IPS-18c (cell line): Measurements from ENCODE around the gene DUSP12.

Experiments
- H3K4me3 ChIP-seq: 2 replicates; pipeline ENCODE4 v1.7.0; 2013; ENCODE audit warnings: low read depth, mild to moderate bottlenecking, low read length, moderate library complexity; ENCODE audit not compliant: insufficient read depth
- H3K9me3 ChIP-seq: one replicate; pipeline ENCODE4 v1.6.1; 2013; ENCODE audit warnings: mild to moderate bottlenecking, low read length, moderate library complexity; ENCODE audit not compliant: control insufficient read depth, insufficient read depth

Gene DUSP12

DNA sequence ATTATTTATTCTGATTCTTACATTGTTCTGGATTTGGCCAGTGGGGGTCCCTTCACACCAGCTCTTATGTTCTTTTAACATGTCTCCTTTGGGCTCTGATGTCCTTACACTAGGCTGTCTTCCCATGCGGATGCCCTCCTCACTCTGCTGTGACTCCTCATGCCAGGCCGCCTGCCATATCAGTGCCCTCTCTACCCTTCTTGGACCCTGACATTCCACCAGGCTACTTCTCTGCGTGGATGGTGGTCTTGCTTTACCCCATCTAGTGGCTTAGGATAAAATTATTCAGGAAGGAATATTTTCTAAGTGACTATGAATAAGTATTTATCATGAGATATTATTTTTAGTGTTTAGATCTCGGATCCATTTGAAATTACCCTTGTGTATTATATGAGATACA is 37.8 kb downstream of the DUSP12 start:
- H3K9me3 ChIP-seq: no peaks in the 10 kb centered on the region
- H3K4me3 ChIP-seq: no peak overlapping the region

DNA sequence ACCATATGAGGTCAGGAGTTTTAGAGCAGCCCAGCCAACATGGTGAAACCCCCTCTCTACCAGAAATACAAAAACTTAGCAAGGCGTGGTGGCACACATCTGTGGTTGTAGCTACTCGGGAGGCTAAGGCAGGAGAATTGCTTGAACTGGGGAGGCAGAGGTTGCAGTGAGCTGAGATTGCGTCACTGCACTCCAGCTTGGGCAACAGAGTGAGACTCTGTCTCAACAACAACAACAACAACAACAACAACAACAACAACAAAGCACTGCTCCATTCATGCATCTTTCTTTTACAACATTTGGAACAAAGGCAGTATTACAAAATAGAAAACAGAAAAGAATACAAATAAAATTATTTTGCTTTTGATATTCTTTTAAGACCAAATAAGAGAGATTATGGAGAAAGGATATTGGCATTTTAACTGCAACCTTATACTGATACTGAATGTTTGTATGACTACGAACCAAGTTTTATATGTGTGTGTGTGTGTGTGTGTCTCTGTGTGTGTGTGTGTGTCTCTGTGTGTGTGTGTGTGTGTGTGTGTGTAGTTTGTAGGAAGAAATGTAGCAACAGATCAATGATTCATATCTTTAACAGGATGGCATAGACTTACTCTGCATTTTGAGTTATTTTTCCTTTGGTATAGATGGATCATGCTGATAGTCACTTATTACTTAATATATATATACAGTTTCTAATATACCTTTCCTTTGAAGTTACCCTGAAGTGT is 41.2 kb downstream of the DUSP12 start:
- H3K9me3 ChIP-seq: no peaks in the 10 kb centered on the region
- no peak overlapping the region for H3K4me3 ChIP-seq

DNA sequence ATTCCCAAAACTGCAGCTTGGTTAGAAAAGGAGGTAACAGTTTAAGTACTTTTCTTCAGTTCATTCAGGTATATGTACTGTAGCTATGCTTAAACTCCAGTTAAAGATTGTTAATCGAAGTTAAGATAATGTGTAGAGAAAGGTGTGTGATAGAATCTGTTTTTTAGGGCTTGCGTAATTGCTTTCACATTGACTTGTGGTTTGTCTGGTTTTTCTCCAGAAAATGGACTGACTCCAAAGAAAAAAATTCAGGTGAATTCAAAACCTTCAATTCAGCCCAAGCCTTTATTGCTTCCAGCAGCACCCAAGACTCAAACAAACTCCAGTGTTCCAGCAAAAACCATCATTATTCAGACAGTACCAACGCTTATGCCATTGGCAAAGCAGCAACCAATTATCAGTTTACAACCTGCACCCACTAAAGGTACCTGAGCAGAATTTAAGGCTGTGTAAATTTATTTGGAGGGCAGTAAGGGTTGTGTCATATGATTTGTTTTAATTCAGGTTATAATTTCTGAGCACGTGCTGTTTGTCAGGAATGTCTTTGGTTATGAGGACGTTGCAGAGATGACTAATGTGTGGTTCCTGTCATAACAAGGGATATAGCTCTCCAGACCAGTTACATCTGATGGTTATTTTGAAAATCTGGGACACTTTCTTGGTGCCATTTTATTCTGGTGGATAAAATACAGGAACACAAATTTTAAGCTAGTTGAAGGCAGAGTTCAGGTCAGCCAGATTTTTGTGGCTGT is 42.5 kb downstream of the DUSP12 start:
- no peak overlapping the region for H3K4me3 ChIP-seq
- H3K9me3 ChIP-seq: no peaks in the 10 kb centered on the region

DNA sequence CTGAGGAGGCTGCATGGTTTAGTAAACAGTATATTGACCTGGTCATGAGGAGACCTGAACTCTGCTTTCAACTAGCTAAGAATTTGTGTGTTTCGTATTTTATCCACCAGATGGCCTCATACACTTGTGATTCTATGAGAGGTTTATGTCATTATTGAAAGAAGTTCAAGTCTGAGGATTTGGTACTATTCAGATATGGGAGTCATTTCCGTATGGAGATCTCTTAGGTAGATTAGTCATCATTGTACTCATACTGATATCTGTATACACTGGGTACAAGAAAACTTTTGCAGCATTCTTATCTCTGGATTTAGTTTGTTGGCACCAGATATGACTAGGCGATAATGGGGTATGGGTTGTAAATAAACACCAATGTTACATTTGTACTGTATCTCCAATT is 43.2 kb downstream of the DUSP12 start:
- Histone ChIP-seq H3K4me3 (no peak overlapping the region), H3K9me3 (no peaks in the 10 kb centered on the region)

DNA sequence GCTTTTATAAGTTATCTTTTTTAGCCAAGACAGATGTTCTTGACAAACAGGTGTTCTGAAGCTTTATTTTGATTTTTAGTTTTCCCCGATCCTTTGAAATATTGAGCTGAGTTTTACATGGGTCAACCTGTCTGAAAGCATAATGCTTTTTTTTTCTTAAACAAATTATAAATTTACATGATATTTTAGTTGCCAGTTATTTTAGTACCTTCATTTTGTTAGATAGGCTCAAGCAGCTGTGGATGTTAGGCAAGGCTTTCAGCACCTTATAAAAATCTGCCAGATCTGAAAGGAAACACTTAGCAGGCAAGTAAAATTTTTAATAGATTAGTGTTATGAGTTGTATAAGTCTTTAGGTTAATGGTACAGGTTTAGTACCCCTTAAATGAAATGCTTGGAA is 50.2 kb downstream of the DUSP12 start:
- no peak overlapping the region for H3K4me3 ChIP-seq
- no peaks in the 10 kb centered on the region for H3K9me3 ChIP-seq

DNA sequence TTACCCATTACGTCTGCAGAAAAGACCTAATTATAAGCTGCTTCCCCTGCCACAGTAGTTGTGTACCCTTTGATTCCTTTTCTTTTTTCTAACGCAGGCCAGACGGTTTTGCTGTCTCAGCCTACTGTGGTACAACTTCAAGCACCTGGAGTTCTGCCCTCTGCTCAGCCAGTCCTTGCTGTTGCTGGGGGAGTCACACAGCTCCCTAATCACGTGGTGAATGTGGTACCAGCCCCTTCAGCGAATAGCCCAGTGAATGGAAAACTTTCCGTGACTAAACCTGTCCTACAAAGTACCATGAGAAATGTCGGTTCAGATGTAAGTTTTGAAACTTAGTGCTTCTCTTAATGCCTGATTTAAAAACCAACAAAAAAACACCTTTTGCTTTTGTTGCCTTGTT is 52.4 kb downstream of the DUSP12 start:
- Histone ChIP-seq H3K4me3 (no peak overlapping the region), H3K9me3 (no peaks in the 10 kb centered on the region)

DNA sequence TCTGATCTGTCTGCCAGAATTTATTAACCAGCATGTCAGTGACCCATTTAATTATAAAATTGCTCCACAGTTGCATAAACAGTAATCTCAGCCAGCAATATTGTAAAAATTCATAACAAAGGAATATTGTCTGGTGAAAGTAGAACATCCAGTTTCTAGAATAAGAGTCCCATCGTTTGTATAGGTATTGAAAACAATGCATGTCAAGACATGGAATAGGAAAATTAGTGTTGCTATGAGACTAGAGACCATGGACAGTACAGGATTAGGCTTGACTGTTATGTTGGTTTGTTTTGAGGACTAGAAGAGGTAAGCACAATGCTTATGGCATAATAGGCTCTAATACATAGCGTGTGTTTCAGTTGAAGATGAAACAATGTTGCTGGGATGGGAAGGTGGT is 53.6 kb downstream of the DUSP12 start:
- Histone ChIP-seq H3K4me3 (no peak overlapping the region), H3K9me3 (no peaks in the 10 kb centered on the region)

DNA sequence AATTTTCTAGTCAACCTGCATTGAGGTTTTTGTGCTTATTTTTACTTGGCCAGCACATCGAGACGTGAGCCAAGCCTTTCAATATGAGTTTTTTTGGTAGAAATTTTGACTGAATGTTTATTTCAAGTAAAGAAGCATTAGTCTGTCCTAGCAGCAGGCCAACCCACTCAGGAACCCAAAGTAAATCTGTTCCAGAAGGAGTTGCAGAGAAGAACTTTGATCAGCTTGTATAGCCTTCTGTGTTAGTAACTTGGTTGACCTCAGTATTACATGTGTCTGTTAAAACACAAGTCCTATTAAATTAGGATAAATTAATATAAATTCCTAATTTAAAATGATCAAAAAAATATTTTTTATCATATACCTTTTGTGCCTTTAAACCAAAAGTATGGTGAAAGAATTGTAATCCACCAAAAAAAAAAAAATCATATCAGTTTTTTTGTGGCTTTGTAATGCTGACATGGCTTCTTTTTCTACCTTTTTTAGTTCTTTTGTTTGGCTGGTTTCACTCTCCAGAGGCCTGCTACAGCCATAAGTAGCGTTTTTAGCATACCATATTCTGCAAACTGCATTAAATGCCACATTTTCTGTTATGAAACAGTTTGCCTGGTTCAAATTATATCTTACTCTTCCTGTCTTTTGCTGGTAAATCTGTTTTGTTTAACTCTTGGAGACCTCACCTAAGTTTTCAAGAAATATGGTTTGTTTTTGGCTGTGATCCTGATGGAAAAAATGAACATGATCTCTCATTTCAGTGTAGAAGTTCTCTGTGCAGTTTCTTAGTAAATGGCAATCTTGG is 56.0 kb downstream of the DUSP12 start:
- H3K9me3 ChIP-seq: peaks cover 2% of the 10 kb centered on the region
- no peak overlapping the region for H3K4me3 ChIP-seq
